GM23248 (cell line): ENCODE measurements around the gene CABP4. TPM values are rescaled to one million over a fixed set of nuclear protein-coding genes. Genes with fewer than 3 reads are reported as not detected.

Experiments
- DNase-seq: peaks from one replicate; pipeline ENCODE4 v3.0.0-alpha.2; 2015
- H2AFZ ChIP-seq: fragments of 200-600 bp; sonication (generic); 2 replicates; pipeline ENCODE4 v1.6.1; 2016; ENCODE audit warnings: antibody characterized with exemption
- H3F3A ChIP-seq: fragments of 200-600 bp; sonication (generic); 2 replicates; pipeline ENCODE4 v1.6.1; 2016; ENCODE audit warnings: mild to moderate bottlenecking, antibody characterized with exemption, mixed run types; ENCODE audit not compliant: insufficient read depth
- H3K27ac ChIP-seq: fragments of 200-600 bp; sonication (generic); 2 replicates; pipeline ENCODE4 v1.5.1; 2016; ENCODE audit warnings: mild to moderate bottlenecking
- H3K27me3 ChIP-seq: fragments of 200-600 bp; sonication (generic); replicated peaks from 2 replicates; pipeline ENCODE4 v1.6.1; 2016; ENCODE audit warnings: mild to moderate bottlenecking; ENCODE audit not compliant: insufficient read depth
- H3K36me3 ChIP-seq: fragments of 200-600 bp; sonication (generic); 2 replicates; pipeline ENCODE4 v1.6.1; 2016; ENCODE audit warnings: low read depth, mild to moderate bottlenecking
- H3K4me1 ChIP-seq: fragments of 200-600 bp; sonication (generic); 2 replicates; pipeline ENCODE4 v1.6.1; 2016; ENCODE audit warnings: mild to moderate bottlenecking; ENCODE audit not compliant: insufficient read depth
- H3K4me2 ChIP-seq: fragments of 200-600 bp; sonication (generic); one replicate; pipeline ENCODE4 v1.6.1; 2016; ENCODE audit warnings: mild to moderate bottlenecking; ENCODE audit not compliant: unreplicated experiment
- H3K4me3 ChIP-seq: fragments of 200-600 bp; sonication (generic); 2 replicates; pipeline ENCODE4 v1.5.1; 2016; ENCODE audit warnings: mild to moderate bottlenecking
- H3K79me2 ChIP-seq: fragments of 200-600 bp; sonication (generic); 2 replicates; pipeline ENCODE4 v1.6.1; 2016; ENCODE audit warnings: mild to moderate bottlenecking; ENCODE audit not compliant: insufficient read depth
- H3K9ac ChIP-seq: fragments of 200-600 bp; sonication (generic); 2 replicates; pipeline ENCODE4 v1.6.1; 2016; ENCODE audit warnings: mild to moderate bottlenecking
- H3K9me2 ChIP-seq: fragments of 200-600 bp; sonication (generic); 2 replicates; pipeline ENCODE4 v1.6.1; 2016; ENCODE audit warnings: mixed run types, mild to moderate bottlenecking, moderate library complexity; ENCODE audit not compliant: insufficient read depth
- H3K9me3 ChIP-seq: fragments of 200-600 bp; sonication (generic); one replicate; pipeline ENCODE4 v1.6.1; 2017; ENCODE audit warnings: low read depth
- H4K20me1 ChIP-seq: fragments of 200-600 bp; sonication (generic); 2 replicates; pipeline ENCODE4 v1.6.0; 2016; ENCODE audit not compliant: insufficient read depth
- EZH2 ChIP-seq: fragments of 200-600 bp; sonication (generic); IDR thresholded peaks from 2 replicates; pipeline ENCODE4 v1.6.1; 2018; ENCODE audit warnings: antibody characterized with exemption, mild to moderate bottlenecking; ENCODE audit not compliant: insufficient read depth, poor library complexity, severe bottlenecking
- EZH2phosphoT487 ChIP-seq: fragments of 200-600 bp; sonication (generic); IDR thresholded peaks from 2 replicates; pipeline ENCODE4 v1.6.1; 2018; ENCODE audit warnings: antibody characterized with exemption, moderate library complexity, mild to moderate bottlenecking, low read depth; ENCODE audit not compliant: insufficient read depth
- WGBS, 2 experiments: methylation state at CpG; one replicate each; pipeline ENCODE4 v1.1.6; 2015 to 2017; ENCODE audit warnings: low lambda C conversion rate in 2 of 2, low coverage in 1 of 2; ENCODE audit errors: missing lambda C conversion rate in 2 of 2; 5-methylcytosine and 5-hydroxymethylcytosine counted together
- in situ Hi-C: fragments of 300-500 bp; cut with MboI; formaldehyde crosslinking; loops from 2 replicates; pipeline ENCODE4 v1.15.0; 2020
- polyA plus RNA-seq: library from polyadenylated mRNA; unstranded; fragments of >200 nt; fragmentation: Nextera tagmentation; extraction: Ambion mirVana; gene quantifications from 2 replicates; pipeline ENCODE4 v1.2.1, GENCODE V29; 2016
- total RNA-seq: library from RNA; depleted of rRNA; stranded (reverse); fragments of >200 nt; shearing (Covaris generic); gene quantifications from 2 replicates; pipeline ENCODE4 v1.2.3, GENCODE V29; 2014

The CABP4 gene
- total and polyA plus RNA-seq, 2 experiments from 2014 or later = not detected

- Histone ChIP-seq H3K9me2 (no peaks in the 10 kb centered on the region), H3K79me2 (peaks cover 4% of the 10 kb centered on the region; the same call in 1 of the 2 replicates), H3K4me3 (no peak overlapping the region), H3F3A (no peaks in the 10 kb centered on the region; the same call in 1 of the 2 replicates), H3K9ac (no peak overlapping the region), H4K20me1 (no peaks in the 10 kb centered on the region), H3K4me2 (no peak overlapping the region), H3K4me1 (no peaks in the 10 kb centered on the region), H3K9me3 (no peaks in the 10 kb centered on the region), H3K36me3 (no peaks in the 10 kb centered on the region; the same call in 1 of the 2 replicates), H3K27ac (no peak overlapping the region), H2AFZ (no peak overlapping the region), H3K27me3 (no peaks in the 10 kb centered on the region)
- TF ChIP-seq EZH2phosphoT487 = no peak
- no peak for TF ChIP-seq EZH2
- 89 to 92% methylated on average over 26 to 31 of the region's 38 CpGs for WGBS, 2 experiments
- DNase-seq = no peak
- in situ Hi-C loops = no loop called here
Measured at GRCh38 chr11:67435727-67436458, 19.3 kb upstream of the CABP4 start.

GRCh38 chr11:67436459-67437081 lies 18.6 kb upstream of the CABP4 start:
- Histone ChIP-seq H2AFZ (no peak overlapping the region), H3K9ac (no peak overlapping the region), H3K27me3 (no peaks in the 10 kb centered on the region), H3K4me1 (no peaks in the 10 kb centered on the region), H3K36me3 (no peaks in the 10 kb centered on the region; the same call in 1 of the 2 replicates), H3K79me2 (no peaks in the 10 kb centered on the region), H3K4me2 (no peak overlapping the region), H3K27ac (no peak overlapping the region), H3K9me3 (no peaks in the 10 kb centered on the region), H3K4me3 (no peak overlapping the region), H4K20me1 (no peaks in the 10 kb centered on the region), H3F3A (no peaks in the 10 kb centered on the region; the same call in 1 of the 2 replicates), H3K9me2 (no peaks in the 10 kb centered on the region)
- no peak for DNase-seq
- no peak for TF ChIP-seq EZH2
- TF ChIP-seq EZH2phosphoT487 = no peak
- 68 to 72% methylated on average over 6 of the region's 6 CpGs for WGBS, 2 experiments
- in situ Hi-C loops = no loop called here

- DNase-seq = no peak
- Histone ChIP-seq H3K27ac (no peak within 1 kb of the TSS), H2AFZ (no peak within 1 kb of the TSS), H3F3A (no peaks in the 10 kb centered on the region; the same call in 1 of the 2 replicates), H3K9ac (no peak within 1 kb of the TSS), H3K4me3 (no peak within 1 kb of the TSS), H3K4me1 (no peaks in the 10 kb centered on the region), H3K36me3 (no peaks in the 10 kb centered on the region; the same call in 1 of the 2 replicates), H3K9me2 (no peaks in the 10 kb centered on the region), H3K9me3 (no peaks in the 10 kb centered on the region), H4K20me1 (no peaks in the 10 kb centered on the region), H3K79me2 (0 out of 2 replicates have a peak, but pooled peaks cover 4% of the 10 kb centered on the region), H3K4me2 (no peak within 1 kb of the TSS), H3K27me3 (no peaks in the 10 kb centered on the region)
- TF ChIP-seq EZH2 (no peak), EZH2phosphoT487 (no peak)
- in situ Hi-C loops = no loop called here
- WGBS, 2 experiments = 68 to 78% methylated on average over 19 to 26 of the region's 26 CpGs
Measured at GRCh38 chr11:67437082-67437808, 17.9 kb upstream of the CABP4 start, which contains the start of gene PTPRCAP. PTPRCAP (minus strand) TSS chr11:67437682; CDS start chr11:67437619, 63 bp downstream.

GRCh38 chr11:67437809-67438157 lies 17.4 kb upstream of the CABP4 start:
- peaks cover 10% of the 10 kb centered on the region for H3K79me2 ChIP-seq
- DNase-seq = no peak
- TF ChIP-seq EZH2phosphoT487 = no peak
- no peak for TF ChIP-seq EZH2
- no peaks in the 10 kb centered on the region for H3K4me1 ChIP-seq
- H4K20me1 ChIP-seq = no peaks in the 10 kb centered on the region
- no peaks in the 10 kb centered on the region for H3K9me2 ChIP-seq
- in situ Hi-C loops = no loop called here
- H3K9ac ChIP-seq = no peak overlapping the region
- H2AFZ ChIP-seq = no peak overlapping the region
- 66 to 100% methylated on average over 2 to 3 of the region's 3 CpGs for WGBS, 2 experiments
- no peak overlapping the region for H3K4me3 ChIP-seq
- H3K27ac ChIP-seq = no peak overlapping the region
- no peak overlapping the region for H3K4me2 ChIP-seq
- no peaks in the 10 kb centered on the region; the same call in 1 of the 2 replicates for H3F3A ChIP-seq
- no peaks in the 10 kb centered on the region for H3K27me3 ChIP-seq
- no peaks in the 10 kb centered on the region for H3K9me3 ChIP-seq
- no peaks in the 10 kb centered on the region; the same call in 1 of the 2 replicates for H3K36me3 ChIP-seq
